ENCODE data around the gene VIM.

The VIM gene

DNA sequence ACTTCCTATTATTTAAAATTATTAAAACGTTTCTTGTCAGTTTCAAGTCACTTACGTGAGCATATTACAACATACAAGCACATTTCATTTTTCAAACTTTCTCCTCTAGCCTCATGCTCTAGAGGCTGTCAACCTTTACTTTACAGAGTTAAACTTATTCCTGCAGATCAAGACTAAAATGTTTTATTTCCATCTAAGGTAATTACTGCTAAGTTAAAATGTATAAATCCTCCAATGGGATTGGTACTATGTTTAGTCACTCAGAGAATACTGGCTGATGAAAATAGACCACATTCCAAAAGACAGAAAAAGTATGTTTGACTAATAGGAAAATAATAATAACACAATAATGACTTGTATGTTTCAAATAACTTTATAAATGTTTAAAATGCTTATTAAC lies 18.2 kb upstream of the VIM start:
- DNase-seq (ENCODE audit: low spot score), result no peak

GRCh38 chr10:17210361-17210760 lies 17.7 kb upstream of the VIM start:
- no peak for DNase-seq (ENCODE audit: low spot score)

DNA sequence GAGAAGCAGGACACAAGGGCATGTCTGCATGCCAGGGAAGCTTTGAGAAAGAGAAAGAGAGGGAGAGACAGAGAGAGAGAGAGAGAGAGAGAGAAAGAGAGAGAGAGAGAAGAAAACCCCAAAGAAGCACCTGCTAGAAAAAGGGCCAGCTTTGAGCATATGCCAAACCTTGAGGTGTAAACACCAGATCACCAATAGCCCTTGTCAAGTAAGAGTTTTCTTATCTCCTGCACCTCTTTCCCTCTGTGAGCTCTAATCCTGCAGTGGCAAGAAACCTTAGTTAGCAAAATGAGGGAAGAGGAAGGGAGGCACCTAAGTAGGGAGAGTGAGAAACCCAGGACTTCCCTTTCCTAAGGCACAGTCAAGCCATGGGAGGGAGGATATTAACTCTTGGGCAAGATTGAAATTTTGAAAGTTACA lies 15.2 kb upstream of the VIM start:
- DNase-seq (ENCODE audit: low spot score), result no peak

- DNase-seq (ENCODE audit: low spot score), result no peak
These were observed 14.2 kb upstream of the VIM start for GRCh38 chr10:17213646-17214349.

DNA sequence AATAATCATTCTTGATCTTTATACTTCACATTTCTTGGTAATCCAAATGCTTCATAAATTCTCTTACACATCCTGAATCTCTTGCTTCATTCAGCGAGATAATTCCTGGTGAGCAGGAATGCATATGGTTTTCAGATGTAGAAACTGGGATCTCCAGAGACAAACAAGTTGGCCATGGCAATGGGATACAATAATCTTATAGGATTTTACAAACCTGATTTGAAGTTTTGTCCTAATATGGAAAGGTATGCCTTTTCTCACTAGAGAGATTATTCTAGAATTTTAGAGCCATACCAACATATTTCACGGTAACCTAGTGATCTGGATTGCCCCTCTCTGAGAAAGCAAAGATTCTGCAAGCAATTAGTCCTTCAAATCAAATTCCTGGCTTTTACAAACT lies 13.5 kb upstream of the VIM start:
- DNase-seq (ENCODE audit: low spot score), result no peak

GRCh38 chr10:17214971-17215781 lies 12.9 kb upstream of the VIM start:
- DNase-seq (ENCODE audit: low spot score), result no peak

DNA sequence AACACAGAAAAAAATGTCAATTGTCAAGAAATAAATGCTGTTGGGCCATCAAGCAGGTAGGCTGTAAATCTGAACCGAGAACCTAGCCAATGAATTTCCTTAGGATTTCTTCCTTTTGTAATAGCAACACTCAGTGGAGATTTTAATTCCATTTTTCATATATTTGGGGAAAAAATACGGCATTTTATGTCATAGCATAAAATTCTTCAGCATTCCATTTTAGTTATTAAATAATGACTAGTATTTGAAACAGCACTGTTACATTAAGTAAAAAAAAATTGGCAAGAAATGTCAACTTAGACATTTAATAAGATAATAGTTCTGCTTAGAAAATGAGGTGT lies 12.3 kb upstream of the VIM start:
- DNase-seq (ENCODE audit: low spot score), result no peak

GRCh38 chr10:17216217-17216900 lies 11.7 kb upstream of the VIM start:
- no peak for DNase-seq (ENCODE audit: low spot score)

GRCh38 chr10:17216901-17217395 lies 11.1 kb upstream of the VIM start:
- no peak for DNase-seq (ENCODE audit: low spot score)

DNA sequence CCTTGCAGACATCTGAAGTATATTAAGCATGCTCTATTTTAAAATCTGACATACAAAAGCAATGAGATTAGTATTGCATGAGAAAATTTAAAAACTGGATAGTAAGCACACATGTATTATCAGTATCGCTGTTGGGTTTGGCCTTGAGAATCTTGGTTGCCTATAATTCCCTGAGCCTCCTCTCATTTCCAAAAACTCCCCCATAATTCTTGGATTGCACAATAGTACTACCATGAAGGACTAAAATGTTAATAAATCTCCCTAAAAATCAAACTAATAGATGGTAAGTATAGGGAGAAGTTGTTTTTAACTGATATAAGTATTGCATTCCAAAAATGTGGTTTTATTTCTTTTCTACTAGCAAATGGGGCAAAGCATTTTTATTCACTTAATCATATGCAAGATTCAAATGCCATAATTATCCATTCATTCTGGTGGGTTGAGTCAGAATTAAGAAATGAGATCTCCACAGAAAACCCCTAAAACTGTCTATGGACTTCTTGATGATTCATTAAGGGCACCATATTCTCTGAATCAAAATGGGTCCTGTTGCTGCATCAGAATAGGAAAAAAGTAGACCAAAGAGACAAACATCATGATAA lies 10.3 kb upstream of the VIM start:
- no peak for DNase-seq (ENCODE audit: low spot score)

DNA sequence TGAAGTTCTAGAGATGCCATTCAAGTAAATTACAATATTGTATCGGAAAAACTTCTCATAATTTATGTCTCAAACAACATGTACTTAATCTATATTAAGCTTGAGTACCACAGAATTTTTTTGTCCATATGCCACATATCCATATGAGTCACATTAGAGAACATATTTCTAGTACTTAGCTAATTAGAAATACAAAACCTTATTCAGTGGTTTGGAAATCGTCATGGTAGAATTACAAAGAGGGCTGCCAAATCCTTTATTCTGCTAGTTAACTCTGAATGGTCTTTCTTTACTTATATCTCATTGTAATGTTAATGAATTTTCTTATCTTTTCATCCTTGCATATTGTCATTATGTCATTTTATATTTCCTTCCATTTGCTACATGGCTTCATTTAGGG lies 9.0 kb upstream of the VIM start:
- DNase-seq (ENCODE audit: low spot score), result no peak

DNA sequence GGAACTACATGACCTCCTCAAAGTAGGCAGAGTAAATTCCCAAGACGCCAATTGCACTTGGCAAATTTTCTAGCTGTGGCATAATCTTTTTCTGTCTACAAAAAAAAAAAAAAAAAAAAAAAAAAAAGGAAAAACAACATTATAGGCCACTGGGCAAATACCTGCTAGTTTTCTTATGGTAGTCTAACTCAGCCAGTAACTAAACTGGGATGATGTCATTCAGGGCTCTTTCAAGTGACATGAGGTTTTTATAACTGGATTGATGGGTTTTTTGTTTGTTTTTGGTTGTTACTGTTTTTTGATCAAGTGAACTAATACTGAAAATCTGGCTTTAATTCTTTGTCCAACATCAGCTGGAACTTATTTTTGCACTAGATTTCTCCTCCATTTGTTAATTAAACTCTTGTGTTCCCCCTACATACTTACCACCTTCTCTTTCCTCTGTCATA lies 7.4 kb upstream of the VIM start:
- no peak for DNase-seq (ENCODE audit: low spot score)

- DNase-seq (ENCODE audit: low spot score), result no peak
These were observed 5.7 kb upstream of the VIM start for GRCh38 chr10:17222329-17222728.

DNA sequence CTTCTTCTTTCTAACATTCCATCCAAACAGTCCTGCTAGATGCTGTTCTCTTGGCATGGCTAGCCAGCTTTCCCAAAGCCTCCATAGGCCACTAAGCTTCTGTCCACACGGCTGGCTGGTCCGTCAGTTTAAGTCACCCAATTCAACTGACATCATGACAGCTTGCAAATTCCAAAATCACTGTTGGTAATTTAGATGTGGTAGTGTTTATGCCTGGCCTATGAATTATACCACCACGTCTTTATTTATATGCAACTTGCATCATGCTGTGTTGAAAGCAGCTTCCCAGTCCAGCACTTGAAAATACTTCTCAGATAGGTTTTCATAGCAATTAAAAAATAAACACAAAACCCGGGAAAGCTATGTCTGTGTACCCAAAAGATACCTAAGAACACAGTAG lies 2.2 kb upstream of the VIM start:
- no peak for DNase-seq (ENCODE audit: low spot score)

DNA sequence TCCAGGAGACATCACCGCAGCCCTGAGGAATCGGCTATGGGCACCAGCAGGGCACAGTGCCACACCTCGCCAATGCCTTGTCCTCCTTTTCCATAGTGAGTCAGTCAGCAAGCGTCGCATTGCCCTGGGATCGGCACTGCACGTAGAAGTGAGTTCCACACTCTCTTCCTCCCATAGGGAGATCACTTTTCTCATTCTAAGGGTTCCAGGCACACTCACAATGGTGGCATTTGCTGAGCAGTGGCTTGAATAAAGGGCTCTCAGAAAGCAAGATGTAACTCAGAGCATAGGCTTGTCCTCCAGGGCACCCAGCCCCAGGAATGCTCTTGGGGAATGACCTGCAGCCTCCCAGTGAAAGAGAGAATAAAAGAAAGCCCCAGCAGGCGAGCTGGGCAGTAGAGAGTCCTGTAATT lies 1.1 kb upstream of the VIM start:
- no peak for DNase-seq (ENCODE audit: low spot score)

- DNase-seq (ENCODE audit: low spot score), result no peak
These were observed 512 bp upstream of the VIM start for GRCh38 chr10:17227367-17228090.

DNA sequence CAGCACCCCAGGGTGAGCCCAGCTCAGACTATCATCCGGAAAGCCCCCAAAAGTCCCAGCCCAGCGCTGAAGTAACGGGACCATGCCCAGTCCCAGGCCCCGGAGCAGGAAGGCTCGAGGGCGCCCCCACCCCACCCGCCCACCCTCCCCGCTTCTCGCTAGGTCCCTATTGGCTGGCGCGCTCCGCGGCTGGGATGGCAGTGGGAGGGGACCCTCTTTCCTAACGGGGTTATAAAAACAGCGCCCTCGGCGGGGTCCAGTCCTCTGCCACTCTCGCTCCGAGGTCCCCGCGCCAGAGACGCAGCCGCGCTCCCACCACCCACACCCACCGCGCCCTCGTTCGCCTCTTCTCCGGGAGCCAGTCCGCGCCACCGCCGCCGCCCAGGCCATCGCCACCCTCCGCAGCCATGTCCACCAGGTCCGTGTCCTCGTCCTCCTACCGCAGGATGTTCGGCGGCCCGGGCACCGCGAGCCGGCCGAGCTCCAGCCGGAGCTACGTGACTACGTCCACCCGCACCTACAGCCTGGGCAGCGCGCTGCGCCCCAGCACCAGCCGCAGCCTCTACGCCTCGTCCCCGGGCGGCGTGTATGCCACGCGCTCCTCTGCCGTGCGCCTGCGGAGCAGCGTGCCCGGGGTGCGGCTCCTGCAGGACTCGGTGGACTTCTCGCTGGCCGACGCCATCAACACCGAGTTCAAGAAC lies 1.1 kb downstream of the VIM start:
- DNase-seq (ENCODE audit: low spot score), result no peak

- DNase-seq (ENCODE audit: low spot score), result no peak
These were observed 1.6 kb downstream of the VIM start for GRCh38 chr10:17229717-17229966.

- no peak for DNase-seq (ENCODE audit: low spot score)
These were observed 2.1 kb downstream of the VIM start for GRCh38 chr10:17229967-17230682.

DNA sequence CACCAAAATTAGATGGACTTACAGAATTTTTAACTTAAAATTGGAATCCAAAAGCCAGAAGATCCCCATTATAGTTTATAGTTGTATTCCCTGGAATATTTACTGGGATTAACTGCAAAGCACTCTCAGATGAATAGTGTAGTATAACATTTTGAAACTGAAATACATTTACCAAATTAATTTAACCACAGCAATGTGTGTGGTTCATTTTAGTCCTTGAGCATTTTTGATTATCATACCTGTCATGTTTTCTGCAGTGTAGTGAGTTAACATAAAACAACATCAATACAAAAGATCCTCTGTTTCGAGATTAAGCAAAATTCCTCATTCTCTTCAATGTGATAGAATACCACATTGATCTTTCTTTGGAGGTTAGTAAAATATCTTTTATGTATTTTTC lies 3.7 kb downstream of the VIM start:
- DNase-seq (ENCODE audit: low spot score), result no peak

All from globus pallidus (tissue), 1 donor.